HEK293T (cell line): ENCODE measurements around the gene KAT2B.

Experiments used
- LEF1 ChIP-seq: fragments of 450-650 bp; IDR thresholded peaks from 2 replicates; pipeline ENCODE4 v1.6.1; 2017; ENCODE audit warnings: mild to moderate bottlenecking, borderline replicate concordance
- SUZ12 ChIP-seq: fragments of 450-650 bp; IDR thresholded peaks from 2 replicates; pipeline ENCODE4 v1.6.1; 2016; ENCODE audit warnings: mild to moderate bottlenecking

GRCh38 chr3:20186600-20187004, 146.4 kb downstream of the KAT2B start:
- no peak for TF ChIP-seq SUZ12
- TF ChIP-seq LEF1: no peak
